AG04449 (cell line): Measurements from ENCODE around the gene MRPL28.
"Not testable (repeated sequence)": the region's sequence is repeated elsewhere in the genome, so short reads cannot be mapped to it uniquely, and the experiment has no call there.

Source experiments
- CTCF ChIA-PET: fragments of 350-600 bp; formaldehyde crosslinking; extraction: SDS; loops from one replicate; lab custom pipeline; 2021; ENCODE audit warnings: antibody characterized with exemption; lab: Yijun Ruan, JAX
- POLR2A ChIA-PET: fragments of 400-600, 350-600 bp; formaldehyde crosslinking; extraction: SDS; loops from one replicate; lab custom pipeline; 2020; ENCODE audit warnings: antibody characterized with exemption, inconsistent platforms; lab: Yijun Ruan, JAX
- DNase-seq: peaks from one replicate; pipeline ENCODE4 v3.0.0-alpha.2; 2010; ENCODE audit warnings: low read depth, low spot score
- H3K4me3 ChIP-seq: 2 replicates; pipeline ENCODE4 v1.5.1; 2011; ENCODE audit warnings: low read depth, mild to moderate bottlenecking, control low read depth, low read length
- CTCF ChIP-seq: IDR thresholded peaks from one replicate; pipeline ENCODE4 v1.5.1; 2011; ENCODE audit warnings: mild to moderate bottlenecking, moderate library complexity, low read length, control low read depth, inconsistent platforms; ENCODE audit not compliant: insufficient read depth; ENCODE audit errors: missing control alignments

Gene MRPL28

GRCh38 chr16:366476-366875 lies 3.9 kb downstream of the MRPL28 start:
- no peak for DNase-seq
- no peak overlapping the region for H3K4me3 ChIP-seq
- no peak for TF ChIP-seq CTCF
- POLR2A ChIA-PET, result no interaction called here
- CTCF ChIA-PET, result no interaction called here

- ChIA-PET CTCF (interaction anchor here (0.7 to 3.3 kb wide), 4 partner anchors 10 to 268 kb away, joined by 3 to 10 read pairs (median 3); no protein-coding TSS in a partner anchor), POLR2A (no interaction called here)
- DNase-seq, result no peak
- no peak for TF ChIP-seq CTCF
- H3K4me3 ChIP-seq, result no peak overlapping the region
These were observed 5.5 kb downstream of the MRPL28 start for GRCh38 chr16:364595-365491.

GRCh38 chr16:363766-364490 lies 6.4 kb downstream of the MRPL28 start:
- CTCF ChIA-PET, result interaction anchor here (2.2 to 3.8 kb wide), 3 partner anchors 183 to 267 kb away, joined by 4 to 44 read pairs (median 10); no protein-coding TSS in a partner anchor
- DNase-seq, result no peak
- H3K4me3 ChIP-seq, result no peak overlapping the region
- POLR2A ChIA-PET, result no interaction called here
- no peak for TF ChIP-seq CTCF

GRCh38 chr16:363110-363765 lies 7.1 kb downstream of the MRPL28 start:
- DNase-seq, result no peak
- CTCF ChIA-PET, result interaction anchor here (0.8 to 3.8 kb wide), 9 partner anchors 9 to 298 kb away, joined by 3 to 44 read pairs (median 6); partner anchors contain the start of genes AXIN1 and FAM234A
- no peak overlapping the region for H3K4me3 ChIP-seq
- POLR2A ChIA-PET, result no interaction called here
- no peak for TF ChIP-seq CTCF

GRCh38 chr16:362702-362999 lies 7.7 kb downstream of the MRPL28 start:
- not testable (repeated sequence) for DNase-seq

GRCh38 chr16:361872-362701 lies 8.3 kb downstream of the MRPL28 start:
- peak; percentile 88 for TF ChIP-seq CTCF
- POLR2A ChIA-PET, result no interaction called here
- CTCF ChIA-PET, result interaction anchor here (0.7 to 3.8 kb wide), 20 partner anchors 8 to 301 kb away, joined by 3 to 44 read pairs (median 4); partner anchors contain the start of genes AXIN1, FAM234A, MRPL28 and RHBDF1
- no peak for DNase-seq
- H3K4me3 ChIP-seq, result no peak overlapping the region

More at GRCh38 chr16:362702-362999, 7.7 kb downstream of the MRPL28 start:
- POLR2A ChIA-PET, H3K4me3 ChIP-seq: not testable (repeated sequence)
- CTCF ChIA-PET, result interaction anchor here (0.7 to 3.8 kb wide), 16 partner anchors 9 to 301 kb away, joined by 3 to 44 read pairs (median 4); partner anchors contain the start of genes AXIN1, FAM234A and RHBDF1
